ENCODE data around the gene AQP12A. TPM values are rescaled to one million over a fixed set of nuclear protein-coding genes. Genes with fewer than 3 reads are reported as not detected.
A peak's percentile ranks its signal among the peaks of the same experiment; 100 is the strongest.

The AQP12A gene
- total RNA-seq, 1 donor from 2014 or later, result not detected

GRCh38 chr2:240737958-240738357 is 46.3 kb downstream of the AQP12A start:
- peak; percentile 8 for DNase-seq (ENCODE audit: low spot score)

- DNase-seq (ENCODE audit: low spot score), result no peak
These were observed 48.1 kb downstream of the AQP12A start for GRCh38 chr2:240739797-240740196.

- DNase-seq (ENCODE audit: low spot score), result no peak
These were observed 49.4 kb downstream of the AQP12A start for GRCh38 chr2:240741091-240741490.

- DNase-seq (ENCODE audit: low spot score), result no peak
These were observed 51.0 kb downstream of the AQP12A start for GRCh38 chr2:240742602-240743095.

- DNase-seq (ENCODE audit: low spot score), result no peak
These were observed 53.8 kb downstream of the AQP12A start for GRCh38 chr2:240745456-240745855.

GRCh38 chr2:240745962-240746361 is 54.3 kb downstream of the AQP12A start:
- DNase-seq (ENCODE audit: low spot score), result no peak

- DNase-seq (ENCODE audit: low spot score), result no peak
These were observed 55.0 kb downstream of the AQP12A start for GRCh38 chr2:240746671-240747070.

- no peak for DNase-seq (ENCODE audit: low spot score)
These were observed 55.6 kb downstream of the AQP12A start for GRCh38 chr2:240747256-240747655.

Other genes starting within 250 kb of the AQP12A start
- gene ANKMY1, start 133.9 kb upstream of the AQP12A start, total RNA-seq (ENCODE audit: insufficient read depth, low replicate concordance), result 14.2 TPM
- gene DUSP28, start 131.5 kb upstream of the AQP12A start, total RNA-seq (ENCODE audit: insufficient read depth, low replicate concordance), result 2.2 TPM
- 16.6 TPM for gene RNPEPL1, start 123.4 kb upstream of the AQP12A start, total RNA-seq (ENCODE audit: insufficient read depth, low replicate concordance)
- 12.3 TPM for gene CAPN10, start 105.1 kb upstream of the AQP12A start, total RNA-seq (ENCODE audit: insufficient read depth, low replicate concordance)
- gene GPR35, start 66.4 kb upstream of the AQP12A start, total RNA-seq (ENCODE audit: insufficient read depth, low replicate concordance), result 3.1 TPM
- 0.96 TPM for gene AQP12B, start 9.0 kb upstream of the AQP12A start, total RNA-seq (ENCODE audit: insufficient read depth, low replicate concordance)
- 2.2 TPM for gene KIF1A, start 128.4 kb downstream of the AQP12A start, total RNA-seq (ENCODE audit: insufficient read depth, low replicate concordance)
- gene AGXT, start 177.0 kb downstream of the AQP12A start, total RNA-seq (ENCODE audit: insufficient read depth, low replicate concordance), result 0.48 TPM
- gene MAB21L4, start 204.3 kb downstream of the AQP12A start, total RNA-seq (ENCODE audit: insufficient read depth, low replicate concordance), result 1.9 TPM
- gene CROCC2, start 214.5 kb downstream of the AQP12A start, total RNA-seq (ENCODE audit: insufficient read depth, low replicate concordance), result 3.1 TPM